C4-2B (cell line): ENCODE results near the gene RPP38.

Experiments
- ZFX ChIP-seq: fragments of 450-650 bp; IDR thresholded peaks from 2 replicates; pipeline ENCODE4 v1.6.1; 2017
- TF ChIP-seq, protein P1 (sequence below): fragments of 450-650 bp; conservative IDR thresholded peaks from 2 replicates; pipeline ENCODE4 v1.5.1; 2017; ENCODE audit warnings: mild to moderate bottlenecking

GRCh38 chr10:15146366-15146765 is 49.2 kb downstream of the RPP38 start:
- TF ChIP-seq, protein P1, sequence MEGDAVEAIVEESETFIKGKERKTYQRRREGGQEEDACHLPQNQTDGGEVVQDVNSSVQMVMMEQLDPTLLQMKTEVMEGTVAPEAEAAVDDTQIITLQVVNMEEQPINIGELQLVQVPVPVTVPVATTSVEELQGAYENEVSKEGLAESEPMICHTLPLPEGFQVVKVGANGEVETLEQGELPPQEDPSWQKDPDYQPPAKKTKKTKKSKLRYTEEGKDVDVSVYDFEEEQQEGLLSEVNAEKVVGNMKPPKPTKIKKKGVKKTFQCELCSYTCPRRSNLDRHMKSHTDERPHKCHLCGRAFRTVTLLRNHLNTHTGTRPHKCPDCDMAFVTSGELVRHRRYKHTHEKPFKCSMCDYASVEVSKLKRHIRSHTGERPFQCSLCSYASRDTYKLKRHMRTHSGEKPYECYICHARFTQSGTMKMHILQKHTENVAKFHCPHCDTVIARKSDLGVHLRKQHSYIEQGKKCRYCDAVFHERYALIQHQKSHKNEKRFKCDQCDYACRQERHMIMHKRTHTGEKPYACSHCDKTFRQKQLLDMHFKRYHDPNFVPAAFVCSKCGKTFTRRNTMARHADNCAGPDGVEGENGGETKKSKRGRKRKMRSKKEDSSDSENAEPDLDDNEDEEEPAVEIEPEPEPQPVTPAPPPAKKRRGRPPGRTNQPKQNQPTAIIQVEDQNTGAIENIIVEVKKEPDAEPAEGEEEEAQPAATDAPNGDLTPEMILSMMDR: no peak
- TF ChIP-seq ZFX: no peak
